Stimulated activated CD4-positive, alpha-beta T cell treated with anti-CD3 and anti-CD28 coated beads, Interleukin-2, amount 100 ng/mL, for 48 hours (primary cell): Measurements from ENCODE around the gene RXRA.

Experiments used
- DNase-seq, 2 donors: peaks; one replicate each; pipeline ENCODE4 v3.0.0-alpha.2; 2020

RXRA gene

GRCh38 chr9:134420974-134421432, 94.7 kb downstream of the RXRA start:
- DNase-seq, result no peak

- DNase-seq, result no peak
Measured at GRCh38 chr9:134421888-134422287, 95.6 kb downstream of the RXRA start.

GRCh38 chr9:134422301-134423090, 96.2 kb downstream of the RXRA start:
- DNase-seq, result no peak

GRCh38 chr9:134423166-134423565, 96.9 kb downstream of the RXRA start:
- no peak for DNase-seq

GRCh38 chr9:134423749-134424148, 97.5 kb downstream of the RXRA start:
- no peak for DNase-seq

- DNase-seq, result no peak
Measured at GRCh38 chr9:134424818-134425217, 98.6 kb downstream of the RXRA start.

- no peak for DNase-seq
Measured at GRCh38 chr9:134425401-134425800, 99.1 kb downstream of the RXRA start.

GRCh38 chr9:134425812-134426211, 99.6 kb downstream of the RXRA start:
- no peak for DNase-seq

GRCh38 chr9:134426436-134426835, 100.2 kb downstream of the RXRA start:
- no peak for DNase-seq

GRCh38 chr9:134427153-134427782, 101.0 kb downstream of the RXRA start:
- DNase-seq, result no peak

GRCh38 chr9:134428559-134428958, 102.3 kb downstream of the RXRA start:
- no peak for DNase-seq

GRCh38 chr9:134429007-134429406, 102.8 kb downstream of the RXRA start:
- no peak for DNase-seq

GRCh38 chr9:134429481-134429880, 103.2 kb downstream of the RXRA start:
- no peak for DNase-seq

GRCh38 chr9:134431095-134431494, 104.8 kb downstream of the RXRA start:
- DNase-seq, result no peak

- DNase-seq, result no peak
Measured at GRCh38 chr9:134431626-134432025, 105.4 kb downstream of the RXRA start.

GRCh38 chr9:134432471-134432870, 106.2 kb downstream of the RXRA start:
- DNase-seq, result no peak

GRCh38 chr9:134433101-134433500, 106.8 kb downstream of the RXRA start:
- DNase-seq, result no peak

- DNase-seq, result no peak
Measured at GRCh38 chr9:134433909-134434882, 107.9 kb downstream of the RXRA start.

GRCh38 chr9:134434894-134435506, 108.7 kb downstream of the RXRA start:
- DNase-seq, result no peak

GRCh38 chr9:134435550-134436378, 109.5 kb downstream of the RXRA start:
- DNase-seq, result no peak

GRCh38 chr9:134436379-134436762, 110.1 kb downstream of the RXRA start:
- DNase-seq, result no peak

- no peak for DNase-seq
Measured at GRCh38 chr9:134436911-134437310, 110.7 kb downstream of the RXRA start.
